ENCODE data around the gene THBS4.

The THBS4 gene

DNA sequence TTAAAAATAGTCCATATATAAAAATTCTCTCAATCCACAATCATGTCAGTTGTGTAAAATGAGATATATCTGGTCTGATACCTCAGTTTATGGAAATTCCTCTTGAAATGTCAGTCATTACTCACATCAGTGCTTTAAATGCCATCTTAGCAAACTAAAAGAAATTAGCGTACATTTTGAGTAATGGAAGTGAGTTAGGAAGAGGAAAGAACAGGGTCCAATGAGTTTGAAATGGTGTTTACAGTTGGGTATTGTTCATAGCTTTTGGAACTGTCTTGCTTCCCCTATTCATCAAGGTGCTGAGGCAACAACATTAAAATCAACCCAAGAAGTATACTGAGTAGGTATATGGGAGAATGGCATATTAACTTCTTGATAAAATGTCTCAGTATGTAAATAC is 35.4 kb upstream of the THBS4 start (continued):
- TF ChIP-seq ZNF350 (tag by site-specific recombination; IDR thresholded peaks at IDR 0.05) = no peak
- no peak for TF ChIP-seq ZNF701 (tag by site-specific recombination; IDR thresholded peaks at IDR 0.05)
- TF ChIP-seq ZNF10 (tag by site-specific recombination; IDR thresholded peaks at IDR 0.05) = no peak
- TF ChIP-seq ZNF529 (tag by site-specific recombination; IDR thresholded peaks at IDR 0.05; ENCODE audit: insufficient replicate concordance) = no peak
- no peak for TF ChIP-seq ZNF274 (IDR thresholded peaks at IDR 0.05; ENCODE audit: low read length)
- no peak for TF ChIP-seq ZNF274 (tag by site-specific recombination; IDR thresholded peaks at IDR 0.05; ENCODE audit: borderline replicate concordance)
- TF ChIP-seq ZBTB21 (tag by site-specific recombination; IDR thresholded peaks at IDR 0.05) = no peak
- TF ChIP-seq, protein P1, sequence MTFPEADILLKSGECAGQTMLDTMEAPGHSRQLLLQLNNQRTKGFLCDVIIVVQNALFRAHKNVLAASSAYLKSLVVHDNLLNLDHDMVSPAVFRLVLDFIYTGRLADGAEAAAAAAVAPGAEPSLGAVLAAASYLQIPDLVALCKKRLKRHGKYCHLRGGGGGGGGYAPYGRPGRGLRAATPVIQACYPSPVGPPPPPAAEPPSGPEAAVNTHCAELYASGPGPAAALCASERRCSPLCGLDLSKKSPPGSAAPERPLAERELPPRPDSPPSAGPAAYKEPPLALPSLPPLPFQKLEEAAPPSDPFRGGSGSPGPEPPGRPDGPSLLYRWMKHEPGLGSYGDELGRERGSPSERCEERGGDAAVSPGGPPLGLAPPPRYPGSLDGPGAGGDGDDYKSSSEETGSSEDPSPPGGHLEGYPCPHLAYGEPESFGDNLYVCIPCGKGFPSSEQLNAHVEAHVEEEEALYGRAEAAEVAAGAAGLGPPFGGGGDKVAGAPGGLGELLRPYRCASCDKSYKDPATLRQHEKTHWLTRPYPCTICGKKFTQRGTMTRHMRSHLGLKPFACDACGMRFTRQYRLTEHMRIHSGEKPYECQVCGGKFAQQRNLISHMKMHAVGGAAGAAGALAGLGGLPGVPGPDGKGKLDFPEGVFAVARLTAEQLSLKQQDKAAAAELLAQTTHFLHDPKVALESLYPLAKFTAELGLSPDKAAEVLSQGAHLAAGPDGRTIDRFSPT (tag by site-specific recombination; IDR thresholded peaks at IDR 0.05) = no peak

DNA sequence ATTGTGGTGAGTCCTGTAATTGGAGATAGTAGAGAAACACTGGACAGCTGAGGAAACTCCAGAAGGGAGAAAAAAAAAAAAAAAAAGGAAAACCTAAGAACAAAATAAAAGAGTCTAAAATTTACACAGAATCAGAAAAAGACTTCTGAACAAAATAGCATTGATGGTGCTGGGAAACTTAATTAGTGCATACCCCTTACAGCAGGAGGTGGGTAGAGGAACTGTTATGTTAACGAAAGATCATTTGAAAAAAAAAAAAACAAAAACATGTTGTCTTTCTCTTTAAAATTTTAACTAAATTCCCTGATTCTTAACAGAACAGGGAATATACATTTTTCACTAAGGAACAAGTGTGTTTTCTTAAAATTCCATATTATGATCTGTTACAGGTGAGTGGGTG is 32.5 kb upstream of the THBS4 start:
- Histone ChIP-seq H3K27ac (ENCODE audit: extremely low read depth, low read depth, low read length) (no peak overlapping the region), H3K36me3 (ENCODE audit: control insufficient read depth in 2 of 2, insufficient read depth in 1 of 2, low read length in 2 of 2) (no peaks in the 10 kb centered on the region), H3K4me1 (ENCODE audit: control insufficient read depth, insufficient read depth, low read length) (no peaks in the 10 kb centered on the region), H3K4me3 (ENCODE audit: low read depth, low read length) (no peak overlapping the region), H3K9me3 (ENCODE audit: control insufficient read depth, insufficient read depth, low read depth, low read length) (no peaks in the 10 kb centered on the region)
- TF ChIP-seq, protein P2, sequence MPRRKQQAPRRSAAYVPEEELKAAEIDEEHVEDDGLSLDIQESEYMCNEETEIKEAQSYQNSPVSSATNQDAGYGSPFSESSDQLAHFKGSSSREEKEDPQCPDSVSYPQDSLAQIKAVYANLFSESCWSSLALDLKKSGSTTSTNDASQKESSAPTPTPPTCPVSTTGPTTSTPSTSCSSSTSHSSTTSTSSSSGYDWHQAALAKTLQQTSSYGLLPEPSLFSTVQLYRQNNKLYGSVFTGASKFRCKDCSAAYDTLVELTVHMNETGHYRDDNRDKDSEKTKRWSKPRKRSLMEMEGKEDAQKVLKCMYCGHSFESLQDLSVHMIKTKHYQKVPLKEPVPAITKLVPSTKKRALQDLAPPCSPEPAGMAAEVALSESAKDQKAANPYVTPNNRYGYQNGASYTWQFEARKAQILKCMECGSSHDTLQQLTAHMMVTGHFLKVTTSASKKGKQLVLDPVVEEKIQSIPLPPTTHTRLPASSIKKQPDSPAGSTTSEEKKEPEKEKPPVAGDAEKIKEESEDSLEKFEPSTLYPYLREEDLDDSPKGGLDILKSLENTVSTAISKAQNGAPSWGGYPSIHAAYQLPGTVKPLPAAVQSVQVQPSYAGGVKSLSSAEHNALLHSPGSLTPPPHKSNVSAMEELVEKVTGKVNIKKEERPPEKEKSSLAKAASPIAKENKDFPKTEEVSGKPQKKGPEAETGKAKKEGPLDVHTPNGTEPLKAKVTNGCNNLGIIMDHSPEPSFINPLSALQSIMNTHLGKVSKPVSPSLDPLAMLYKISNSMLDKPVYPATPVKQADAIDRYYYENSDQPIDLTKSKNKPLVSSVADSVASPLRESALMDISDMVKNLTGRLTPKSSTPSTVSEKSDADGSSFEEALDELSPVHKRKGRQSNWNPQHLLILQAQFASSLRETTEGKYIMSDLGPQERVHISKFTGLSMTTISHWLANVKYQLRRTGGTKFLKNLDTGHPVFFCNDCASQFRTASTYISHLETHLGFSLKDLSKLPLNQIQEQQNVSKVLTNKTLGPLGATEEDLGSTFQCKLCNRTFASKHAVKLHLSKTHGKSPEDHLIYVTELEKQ (tag by site-specific recombination; IDR thresholded peaks at IDR 0.05; ENCODE audit: borderline replicate concordance) = no peak
- ChIA-PET POLR2A (interaction anchor here (0.7 kb wide), 1 partner anchor 95 kb away, joined by 4 read pairs; no protein-coding TSS in a partner anchor), CTCF (no interaction called here)

DNA sequence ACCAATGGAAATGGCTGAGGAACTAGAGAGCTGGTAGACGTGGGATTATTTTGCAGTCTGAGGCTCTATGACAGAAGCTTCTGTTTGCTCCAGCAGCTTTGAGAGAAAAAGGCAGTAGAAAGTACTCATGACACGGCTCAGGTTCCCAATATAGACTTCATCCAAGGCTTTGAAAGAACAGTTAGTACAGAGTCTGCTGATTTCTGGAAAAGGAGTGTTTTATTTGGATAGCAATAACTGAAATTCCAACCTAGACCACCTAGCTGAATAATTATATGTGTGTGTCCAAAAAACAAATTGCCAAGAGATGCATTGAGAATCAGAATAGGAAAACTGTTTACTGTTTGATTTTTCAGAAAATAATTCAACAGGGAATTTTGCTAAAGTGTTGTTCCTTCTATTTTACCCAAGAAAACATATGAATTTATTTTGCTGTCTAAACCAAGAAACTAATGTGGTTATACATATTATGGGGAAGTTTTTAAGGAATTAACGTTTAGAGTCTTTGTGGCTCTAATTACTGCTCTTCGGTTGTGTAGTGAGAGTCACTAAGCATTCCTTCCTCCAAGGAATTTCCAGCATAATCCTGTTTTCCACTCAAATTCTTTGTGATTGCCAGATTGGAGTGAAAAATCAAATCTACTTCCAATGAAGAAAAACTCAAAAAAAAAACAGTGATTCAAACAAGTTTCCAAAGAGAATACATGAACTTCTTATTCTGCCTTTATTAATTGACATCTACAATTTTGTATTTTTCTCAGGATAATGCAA is 26.0 kb upstream of the THBS4 start:
- no peak overlapping the region for H3K27ac ChIP-seq (ENCODE audit: extremely low read depth, low read depth, low read length)
- no peaks in the 10 kb centered on the region for H3K9me3 ChIP-seq (ENCODE audit: control insufficient read depth, insufficient read depth, low read depth, low read length)
- H3K36me3 ChIP-seq (ENCODE audit: control insufficient read depth in 2 of 2, insufficient read depth in 1 of 2, low read length in 2 of 2) = no peaks in the 10 kb centered on the region
- ChIA-PET CTCF (interaction anchor here (2.2 kb wide), 1 partner anchor 74 kb away, joined by 9 read pairs; no protein-coding TSS in a partner anchor), POLR2A (no interaction called here)
- H3K4me1 ChIP-seq (ENCODE audit: control insufficient read depth, insufficient read depth, low read length) = no peaks in the 10 kb centered on the region
- H3K4me3 ChIP-seq (ENCODE audit: low read depth, low read length) = no peak overlapping the region
- no peak for TF ChIP-seq ZBTB21 (tag by site-specific recombination; IDR thresholded peaks at IDR 0.05)
- TF ChIP-seq ZNF596 (tag by site-specific recombination; IDR thresholded peaks at IDR 0.05) = no peak
- TF ChIP-seq ZNF221 (tag by site-specific recombination; IDR thresholded peaks at IDR 0.05; ENCODE audit: borderline replicate concordance) = no peak
- TF ChIP-seq ZBTB17 (tag by site-specific recombination; IDR thresholded peaks at IDR 0.05) = no peak
- TF ChIP-seq, protein P1 (tag by site-specific recombination; IDR thresholded peaks at IDR 0.05) = no peak
- TF ChIP-seq ZIC2 (tag by site-specific recombination; IDR thresholded peaks at IDR 0.05) = no peak
- TF ChIP-seq ZNF23 (tag by site-specific recombination; IDR thresholded peaks at IDR 0.05; ENCODE audit: borderline replicate concordance) = no peak
- TF ChIP-seq, protein P3, sequence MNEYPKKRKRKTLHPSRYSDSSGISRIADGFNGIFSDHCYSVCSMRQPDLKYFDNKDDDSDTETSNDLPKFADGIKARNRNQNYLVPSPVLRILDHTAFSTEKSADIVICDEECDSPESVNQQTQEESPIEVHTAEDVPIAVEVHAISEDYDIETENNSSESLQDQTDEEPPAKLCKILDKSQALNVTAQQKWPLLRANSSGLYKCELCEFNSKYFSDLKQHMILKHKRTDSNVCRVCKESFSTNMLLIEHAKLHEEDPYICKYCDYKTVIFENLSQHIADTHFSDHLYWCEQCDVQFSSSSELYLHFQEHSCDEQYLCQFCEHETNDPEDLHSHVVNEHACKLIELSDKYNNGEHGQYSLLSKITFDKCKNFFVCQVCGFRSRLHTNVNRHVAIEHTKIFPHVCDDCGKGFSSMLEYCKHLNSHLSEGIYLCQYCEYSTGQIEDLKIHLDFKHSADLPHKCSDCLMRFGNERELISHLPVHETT (tag by site-specific recombination; IDR thresholded peaks at IDR 0.05) = no peak
- no peak for TF ChIP-seq ZNF624 (tag by site-specific recombination; IDR thresholded peaks at IDR 0.05)
- no peak for TF ChIP-seq REPIN1 (tag by site-specific recombination; IDR thresholded peaks at IDR 0.05; ENCODE audit: low read depth)
- TF ChIP-seq, protein P4, sequence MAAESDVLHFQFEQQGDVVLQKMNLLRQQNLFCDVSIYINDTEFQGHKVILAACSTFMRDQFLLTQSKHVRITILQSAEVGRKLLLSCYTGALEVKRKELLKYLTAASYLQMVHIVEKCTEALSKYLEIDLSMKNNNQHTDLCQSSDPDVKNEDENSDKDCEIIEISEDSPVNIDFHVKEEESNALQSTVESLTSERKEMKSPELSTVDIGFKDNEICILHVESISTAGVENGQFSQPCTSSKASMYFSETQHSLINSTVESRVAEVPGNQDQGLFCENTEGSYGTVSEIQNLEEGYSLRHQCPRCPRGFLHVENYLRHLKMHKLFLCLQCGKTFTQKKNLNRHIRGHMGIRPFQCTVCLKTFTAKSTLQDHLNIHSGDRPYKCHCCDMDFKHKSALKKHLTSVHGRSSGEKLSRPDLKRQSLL (tag by site-specific recombination; IDR thresholded peaks at IDR 0.05) = no peak
- no peak for TF ChIP-seq ZNF843 (tag by site-specific recombination; IDR thresholded peaks at IDR 0.05)
- TF ChIP-seq ZNF157 (tag by site-specific recombination; IDR thresholded peaks at IDR 0.05) = no peak
- no peak for TF ChIP-seq ZFP69B (tag by site-specific recombination; IDR thresholded peaks at IDR 0.05)
- TF ChIP-seq MEIS1 (CRISPR knock-in tag; IDR thresholded peaks at IDR 0.05; ENCODE audit: borderline replicate concordance) = no peak

All from HEK293 (cell line).